Glomerular visceral epithelial cell (primary cell): ENCODE data around the gene HILPDA.
A peak's percentile ranks its signal among the peaks of the same experiment; 100 is the strongest.

ENCODE experiments used
- DNase-seq: peaks from one replicate; pipeline ENCODE4 v3.0.0-alpha.2; 2016; ENCODE audit errors: extremely low spot score

HILPDA gene, protein sequence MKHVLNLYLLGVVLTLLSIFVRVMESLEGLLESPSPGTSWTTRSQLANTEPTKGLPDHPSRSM

DNA sequence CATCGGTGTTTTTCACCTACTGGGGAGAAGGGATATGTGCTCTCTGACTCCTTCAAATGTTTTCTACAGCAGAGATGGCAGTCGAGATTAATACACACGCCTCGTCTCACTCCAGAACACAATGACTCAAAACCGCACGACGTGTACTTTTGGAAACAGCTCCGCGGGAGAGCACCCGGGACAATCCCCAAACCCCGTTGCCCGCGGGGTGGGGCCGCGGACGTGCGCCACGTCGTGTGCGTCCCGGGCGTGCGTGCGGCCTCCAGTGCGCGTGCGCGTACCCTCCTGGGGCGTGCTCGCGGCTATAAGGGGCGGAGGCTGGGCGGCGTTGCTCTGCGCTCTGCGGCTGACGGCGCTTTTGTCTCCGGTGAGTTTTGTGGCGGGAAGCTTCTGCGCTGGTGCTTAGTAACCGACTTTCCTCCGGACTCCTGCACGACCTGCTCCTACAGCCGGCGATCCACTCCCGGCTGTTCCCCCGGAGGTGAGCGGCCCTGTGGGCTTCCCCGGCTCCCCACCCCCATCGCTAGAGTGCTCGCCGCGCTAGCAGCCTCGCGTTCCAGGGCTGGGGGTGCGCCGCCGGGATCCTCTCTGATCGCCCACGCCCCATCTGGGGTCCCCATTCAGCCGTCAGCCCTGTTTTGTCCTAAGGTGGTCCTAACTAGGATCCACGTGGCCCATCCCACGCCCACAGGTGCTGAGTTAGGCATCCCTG is at the start of gene HILPDA:
Gene HILPDA (plus strand): TSS at position 336 of the 712 bp plus-strand sequence. CDS start 1,391 bp downstream, outside the sequence.
- peak; percentile 97 for DNase-seq

DNA sequence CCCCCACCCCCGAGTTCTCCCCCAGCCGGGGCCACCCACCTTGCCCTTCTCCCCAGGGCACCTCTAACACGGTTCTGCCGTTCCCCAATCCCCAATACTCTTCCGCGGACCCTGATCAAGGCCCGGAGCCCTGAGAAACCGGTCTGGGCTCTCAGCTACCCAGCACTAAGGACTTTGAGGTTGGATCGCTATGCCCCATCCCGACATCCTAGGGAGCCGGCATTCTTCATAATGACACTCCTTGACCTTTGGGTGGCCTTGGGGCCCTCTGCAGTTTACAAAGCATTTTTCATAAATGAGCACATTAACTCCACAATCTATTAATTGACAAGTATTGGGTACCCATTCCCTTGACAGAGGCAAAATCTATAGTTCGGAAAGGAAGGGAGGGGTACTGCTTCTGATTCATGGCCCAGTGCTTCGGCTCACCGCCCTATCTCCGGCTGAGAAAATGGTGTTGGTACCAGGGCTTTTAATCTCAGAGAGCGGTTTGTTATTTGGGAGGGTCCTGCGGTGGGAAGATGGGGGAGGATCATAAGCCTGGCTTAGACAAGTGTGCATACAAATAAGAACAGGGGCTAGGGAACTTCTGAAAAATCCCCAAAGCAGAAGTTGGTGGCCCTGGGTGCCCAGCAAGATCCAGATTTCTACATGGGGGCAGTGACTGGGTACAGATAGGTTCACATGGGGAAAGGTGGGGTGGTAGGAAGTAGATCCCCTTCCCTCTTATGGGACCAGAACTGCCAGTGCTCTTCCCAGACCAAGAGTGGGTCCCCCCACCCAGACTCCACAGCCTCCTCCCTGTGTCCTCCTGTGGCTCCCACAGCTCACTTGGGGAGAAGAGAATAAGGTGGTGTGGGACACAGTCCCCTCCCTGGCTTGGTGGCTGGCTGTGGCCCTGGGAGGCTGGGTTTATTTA is 49.1 kb upstream of the HILPDA start:
- DNase-seq, result no peak

DNA sequence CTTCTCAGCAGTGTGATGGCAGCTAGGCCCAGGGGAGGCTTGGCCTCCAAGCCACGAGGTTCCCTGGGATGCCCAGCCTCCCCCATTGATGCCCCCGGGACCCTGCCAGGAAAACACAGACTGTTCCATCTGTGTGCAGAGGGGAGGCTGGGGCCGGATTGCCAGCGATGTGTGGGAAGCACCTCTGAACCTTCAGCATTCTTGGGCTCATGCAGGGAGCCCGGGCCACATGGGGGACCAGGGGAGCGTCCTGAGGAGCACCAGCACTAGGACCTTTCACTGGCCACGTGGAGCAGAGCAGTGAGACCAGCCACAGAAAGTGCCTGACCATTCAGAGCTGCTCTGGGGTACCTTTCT is 48.5 kb upstream of the HILPDA start:
- no peak for DNase-seq

DNA sequence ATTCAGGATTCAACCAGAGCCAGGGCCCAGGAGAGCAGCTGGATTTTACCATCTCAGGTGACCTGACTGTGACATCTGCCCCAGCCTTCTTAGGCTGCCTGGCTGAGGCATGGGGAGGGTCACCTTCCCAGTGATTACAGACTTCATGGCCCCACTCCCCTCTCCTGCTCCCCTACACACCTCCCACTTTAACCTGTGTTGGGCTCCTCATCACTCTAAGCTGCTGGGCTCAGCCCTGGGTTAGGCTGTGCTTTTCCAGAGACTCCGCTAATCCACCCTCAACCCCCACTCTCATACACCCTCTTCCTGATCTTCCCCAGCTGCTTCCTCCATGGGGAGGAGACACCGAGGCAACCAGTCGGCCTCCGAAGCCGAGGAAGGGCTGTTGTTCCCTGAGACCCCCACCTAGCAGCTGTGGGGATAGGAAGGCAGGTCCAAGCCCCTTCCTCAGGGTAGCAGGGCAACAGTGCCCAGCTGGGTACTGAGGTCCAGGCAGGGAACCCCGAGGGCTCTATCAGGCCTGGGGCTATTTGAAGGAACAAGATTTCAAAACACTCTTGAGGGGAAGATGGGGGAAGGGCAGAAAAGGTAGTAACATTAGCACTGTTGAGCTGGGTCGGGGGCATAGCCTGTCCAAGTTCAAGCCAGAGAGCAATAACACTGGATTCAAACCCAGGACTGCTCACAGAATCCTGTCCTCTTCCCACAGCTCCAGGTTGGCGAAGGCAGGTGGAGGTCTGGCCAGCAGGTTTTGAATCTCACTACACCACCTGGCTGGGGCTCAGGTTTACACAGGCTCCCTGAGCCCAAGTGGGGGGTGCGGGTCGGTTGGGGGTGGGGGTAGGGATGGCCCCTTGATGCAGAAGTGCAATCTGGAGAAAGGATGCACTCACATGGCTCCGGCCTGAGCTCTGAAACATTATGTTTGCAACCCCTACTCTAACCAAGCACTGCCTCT is 47.6 kb upstream of the HILPDA start:
- DNase-seq, result no peak

DNA sequence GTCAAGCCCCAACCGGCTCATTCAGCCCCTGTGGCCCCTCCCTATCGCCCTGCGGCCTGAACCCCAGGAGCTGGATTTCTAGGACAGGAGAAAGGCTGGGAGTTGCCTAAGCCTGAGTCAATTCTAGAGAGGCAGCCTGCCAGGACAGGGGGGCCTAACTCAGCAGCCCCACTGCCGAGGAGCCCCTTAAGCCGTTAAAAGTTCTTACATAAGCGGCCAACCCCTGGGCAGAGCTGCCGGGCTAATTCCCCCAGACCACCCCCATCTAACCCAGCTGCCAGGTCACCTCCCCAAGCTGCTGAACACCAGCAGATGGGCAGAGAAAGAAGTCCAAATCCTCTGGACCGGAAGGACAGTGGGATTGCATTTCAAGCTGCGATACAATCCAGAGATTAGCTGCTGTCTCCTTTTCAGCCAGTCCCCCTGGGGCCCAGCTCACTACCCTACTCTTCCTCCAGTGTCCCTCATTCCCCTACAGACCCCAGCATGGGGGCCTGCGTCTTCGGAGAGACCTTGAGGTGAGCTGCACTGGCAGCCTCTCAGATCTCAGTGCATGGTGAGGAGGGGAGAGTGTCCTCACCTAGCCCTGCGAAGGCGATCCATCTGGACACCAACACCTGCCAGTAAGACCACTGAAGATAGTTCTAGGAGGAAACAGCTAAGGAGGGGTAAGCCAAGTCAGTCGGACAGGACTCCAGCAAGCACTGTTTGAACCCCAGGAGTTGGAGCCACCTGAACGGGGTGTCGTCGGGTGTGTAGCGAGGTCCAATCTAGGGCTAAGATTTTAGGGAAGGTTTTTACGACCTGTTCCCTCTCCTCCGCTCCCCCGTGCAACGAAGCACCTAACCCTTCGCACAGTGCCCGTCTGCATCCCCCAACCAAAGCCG is 46.7 kb upstream of the HILPDA start:
- no peak for DNase-seq

DNA sequence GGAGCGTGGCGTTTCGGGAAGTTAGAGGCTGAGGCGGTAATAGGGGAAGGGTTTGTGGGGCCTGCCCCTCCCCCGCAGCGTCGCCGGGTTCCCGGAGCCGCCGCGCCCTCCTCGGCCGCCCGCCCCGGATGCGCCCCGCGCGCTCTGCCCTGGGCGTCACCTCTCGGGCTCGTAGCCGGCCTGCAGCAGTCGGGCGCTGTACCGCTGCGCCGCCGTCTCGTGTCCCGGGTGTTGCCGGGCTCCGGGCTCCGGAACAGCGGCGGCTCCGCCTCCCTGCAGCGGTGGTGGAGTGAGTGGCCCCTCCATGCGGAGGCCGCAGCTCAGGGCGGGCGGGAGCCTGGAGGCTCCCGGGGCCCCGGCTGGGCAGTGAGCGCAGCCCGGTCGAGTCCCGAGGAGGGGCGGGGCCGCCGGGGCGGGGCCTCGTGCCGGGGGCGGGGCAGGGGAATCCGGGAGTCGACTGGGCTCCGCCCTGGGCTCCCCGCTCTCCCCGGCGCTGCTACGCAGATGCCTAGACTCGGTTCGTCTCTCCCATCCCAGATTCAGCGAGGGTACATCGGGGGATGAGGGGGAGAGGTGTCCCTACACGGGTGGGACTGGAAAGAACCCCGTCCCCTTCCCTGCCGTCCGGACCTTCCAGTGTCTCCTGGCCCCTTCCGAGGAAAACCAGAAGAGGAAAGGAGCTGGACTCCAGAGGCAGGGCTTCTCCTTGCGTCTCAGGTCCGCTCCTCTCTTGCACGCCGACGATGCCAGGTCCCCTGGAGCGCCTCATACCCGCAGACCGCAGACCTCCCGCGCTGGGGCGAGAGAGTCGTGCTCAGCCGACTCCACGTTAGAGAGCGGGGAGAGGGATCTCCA is 45.9 kb upstream of the HILPDA start, which contains the start of gene IMPDH1:
Gene IMPDH1 (minus strand): TSS at position 387 of the 855 bp plus-strand sequence. CDS start 81 bp downstream, at position 306.
- DNase-seq, result peak; percentile 83

DNA sequence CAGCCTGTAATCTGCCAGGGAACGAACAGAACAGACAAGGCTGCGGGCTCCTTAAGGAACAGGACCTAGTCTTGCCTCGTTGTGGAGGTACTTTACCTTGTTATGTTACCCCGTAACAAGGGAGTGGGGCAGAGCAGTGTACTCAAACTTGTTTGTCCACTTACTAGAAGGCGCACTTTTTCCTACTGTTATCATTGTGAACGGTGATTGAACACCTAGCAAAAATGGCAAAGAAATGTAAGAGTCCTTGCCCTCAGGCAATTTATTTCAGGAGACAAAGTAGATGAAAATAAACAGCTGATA is 45.3 kb upstream of the HILPDA start:
- no peak for DNase-seq

DNA sequence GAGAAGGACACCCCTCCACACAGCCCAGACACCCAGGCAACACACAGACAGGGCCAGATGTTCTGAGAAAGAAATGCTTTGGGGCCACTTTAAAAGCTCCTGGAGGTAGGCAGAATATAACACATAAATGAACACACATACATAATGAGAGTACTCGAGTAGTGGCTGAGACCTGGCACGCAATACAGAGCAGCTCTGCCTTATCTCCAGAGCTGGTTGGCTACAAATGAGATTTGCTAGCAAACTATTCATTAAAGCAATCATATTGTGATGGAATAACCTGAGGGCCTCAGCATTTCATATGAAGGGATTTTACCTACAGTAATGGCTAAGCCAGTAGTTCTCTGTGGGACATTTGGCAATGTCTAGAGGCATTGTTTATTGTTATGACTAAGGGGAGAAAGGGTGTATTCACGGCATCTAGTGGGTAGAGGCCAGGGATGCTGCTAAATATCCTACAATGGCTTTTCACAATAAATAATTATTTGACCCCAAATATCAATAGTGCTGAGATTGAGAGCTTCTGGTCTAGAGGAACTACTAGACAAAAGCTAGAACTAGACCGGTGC is 40.4 kb upstream of the HILPDA start:
- no peak for DNase-seq

DNA sequence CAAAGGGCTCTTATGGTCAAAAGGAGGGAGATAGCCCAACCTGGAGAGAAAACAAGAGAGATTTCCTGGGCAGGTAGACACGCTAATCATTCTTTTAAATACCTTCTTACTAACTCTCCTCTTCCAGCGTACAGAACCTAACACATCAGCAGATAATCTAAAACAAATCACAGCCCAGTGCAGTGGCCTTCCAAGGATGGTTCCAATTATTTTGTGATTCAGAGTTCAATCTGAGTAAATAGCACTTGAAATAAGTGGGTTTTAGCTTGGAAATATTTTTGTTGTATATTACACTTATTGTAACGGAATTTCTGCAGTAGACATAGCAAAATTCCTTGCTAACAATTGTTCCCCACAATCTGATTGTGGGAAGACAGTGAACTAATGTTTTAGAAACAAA is 38.6 kb upstream of the HILPDA start:
- DNase-seq, result no peak

DNA sequence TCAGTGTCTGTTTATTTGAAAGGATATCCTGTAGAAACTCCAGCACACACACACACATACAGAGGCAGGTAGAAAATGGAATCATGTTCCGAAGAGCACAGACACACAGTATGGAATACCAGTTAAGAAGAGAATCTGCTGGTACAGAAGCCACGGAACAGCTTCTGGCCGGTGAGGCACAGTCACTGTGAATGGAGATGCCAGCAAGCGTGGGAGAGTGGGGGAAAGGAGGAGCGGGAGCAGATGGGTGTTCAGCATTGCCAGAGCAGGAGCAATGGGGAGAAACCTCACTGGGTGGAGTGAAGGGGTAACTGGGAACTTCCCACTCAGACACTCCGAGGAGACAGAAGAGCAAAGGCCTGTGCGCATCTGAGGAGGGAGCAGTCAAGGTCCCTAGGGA is 36.4 kb upstream of the HILPDA start:
- DNase-seq, result no peak

DNA sequence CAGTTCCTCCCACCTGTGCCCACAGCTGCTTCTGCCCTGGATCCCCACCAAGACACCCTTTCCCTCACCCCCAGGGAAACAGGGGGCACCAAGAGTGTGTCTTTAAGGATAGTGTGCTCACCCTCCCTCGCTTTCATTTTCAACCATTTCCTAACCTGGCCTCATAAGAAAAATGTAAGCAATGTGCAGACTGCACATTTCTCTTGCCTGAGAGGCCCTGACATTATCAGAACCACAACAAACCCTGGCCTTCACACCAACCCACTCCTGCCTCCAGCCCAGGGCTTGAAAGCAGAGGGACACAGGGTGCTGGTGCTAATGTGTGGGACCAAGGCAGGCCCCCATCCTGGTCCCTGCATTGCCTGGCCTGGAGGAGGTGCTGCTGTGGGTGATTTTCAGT is 34.9 kb upstream of the HILPDA start:
- no peak for DNase-seq

DNA sequence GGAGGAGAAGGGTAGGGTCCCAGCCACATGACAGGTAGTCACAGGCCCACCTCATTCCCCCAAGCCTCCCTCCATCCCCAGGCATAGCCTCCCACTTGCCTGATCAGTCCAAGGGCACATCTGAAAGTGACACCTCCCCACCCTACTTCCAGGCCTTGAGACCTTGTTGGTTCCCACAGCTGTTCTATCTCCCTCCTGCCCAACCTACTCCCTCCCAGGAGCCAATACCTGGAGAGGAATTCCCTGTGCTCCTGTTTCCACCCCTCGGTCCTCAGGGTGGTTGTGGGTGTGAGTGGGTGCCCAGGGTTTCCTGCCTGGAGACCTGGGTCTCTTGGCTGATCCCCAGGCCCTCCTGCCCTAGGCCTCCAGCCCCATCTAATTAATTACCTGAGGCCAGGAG is 34.3 kb upstream of the HILPDA start:
- DNase-seq, result no peak

DNA sequence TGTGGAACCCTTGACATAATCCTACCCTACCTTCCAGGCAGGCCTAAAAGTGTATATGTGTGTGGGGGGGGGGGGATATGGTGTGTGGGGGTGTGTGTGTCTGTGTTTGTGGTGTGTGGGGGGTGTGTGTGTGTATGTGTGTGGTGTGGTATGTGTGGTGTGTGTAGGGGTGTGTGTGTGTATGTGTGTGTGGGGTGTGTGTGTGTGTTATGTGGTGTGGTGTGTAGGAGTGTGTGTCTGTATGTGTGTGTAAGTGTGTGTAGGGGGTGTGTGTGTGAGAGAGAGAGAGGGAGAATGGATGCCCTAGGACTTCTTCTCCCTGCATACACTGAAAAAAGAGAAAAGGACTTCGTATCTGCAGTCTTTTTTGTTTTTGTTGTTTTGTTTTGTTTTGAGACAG is 33.6 kb upstream of the HILPDA start:
- no peak for DNase-seq

DNA sequence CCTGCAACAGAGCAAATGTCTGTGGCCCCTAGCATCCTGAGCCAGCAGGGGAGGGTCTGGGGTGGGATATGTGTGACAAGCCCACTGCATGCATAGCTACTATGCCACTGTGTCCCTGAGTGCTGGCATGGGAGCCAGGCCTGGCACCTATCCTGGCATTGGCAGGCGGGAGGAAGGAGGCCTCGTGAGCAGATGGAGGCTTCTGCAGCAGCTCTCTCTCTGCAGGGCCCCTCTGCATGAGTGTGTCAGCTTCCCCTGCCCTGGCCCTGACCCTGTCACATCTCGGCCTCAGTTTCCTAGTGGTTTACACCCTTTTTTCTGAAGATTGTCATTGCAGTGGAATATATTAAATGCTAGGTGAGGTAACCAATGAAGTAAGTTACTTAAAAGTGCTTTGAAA is 32.8 kb upstream of the HILPDA start:
- no peak for DNase-seq

DNA sequence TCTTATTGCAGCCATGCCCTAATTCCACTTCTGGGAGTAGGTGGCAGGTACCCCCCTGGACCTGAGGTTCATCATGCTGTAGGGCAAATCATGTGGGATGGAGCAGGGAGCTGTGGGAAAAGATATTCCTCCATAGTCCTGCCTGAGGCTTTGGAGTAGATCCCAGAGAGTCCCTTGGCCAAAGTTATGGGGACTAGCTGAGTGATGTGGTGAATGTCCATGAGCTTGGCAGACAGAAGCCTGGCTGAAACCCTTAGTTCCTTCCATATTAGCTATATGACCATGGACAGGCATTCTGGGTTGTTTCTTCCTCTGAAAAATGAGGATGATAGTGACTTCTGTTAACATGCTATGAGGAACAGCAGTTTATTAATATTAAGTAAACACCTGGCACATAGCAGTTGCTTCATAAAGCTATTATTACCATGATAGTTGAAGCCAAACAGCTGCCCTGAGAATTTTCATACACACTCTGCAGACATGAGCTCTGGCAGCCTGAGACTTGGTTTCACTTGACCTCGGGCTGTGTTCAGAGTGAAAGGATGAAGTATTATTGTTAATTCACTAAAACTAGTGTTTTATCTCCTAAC is 30.9 kb upstream of the HILPDA start:
- DNase-seq, result no peak

DNA sequence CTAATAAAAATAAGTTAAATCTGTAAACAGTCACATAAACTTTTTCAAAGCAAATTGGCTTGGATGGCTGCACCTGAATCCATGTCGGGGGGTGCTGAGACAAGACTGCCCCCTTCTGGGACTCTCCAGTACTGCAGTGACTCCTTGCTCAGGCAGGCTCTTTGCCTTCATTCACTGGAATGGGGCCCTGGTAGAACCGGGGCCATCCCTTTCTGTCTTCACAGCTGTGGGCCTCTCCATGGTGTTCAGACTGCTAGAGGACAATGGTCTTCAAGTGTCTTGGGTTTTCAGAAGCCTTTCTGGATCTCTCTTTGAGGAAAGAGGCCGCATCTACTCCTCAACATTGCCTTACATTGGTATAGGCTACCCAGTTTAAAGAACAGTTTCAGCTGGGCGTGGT is 29.8 kb upstream of the HILPDA start:
- peak; percentile 65 for DNase-seq

DNA sequence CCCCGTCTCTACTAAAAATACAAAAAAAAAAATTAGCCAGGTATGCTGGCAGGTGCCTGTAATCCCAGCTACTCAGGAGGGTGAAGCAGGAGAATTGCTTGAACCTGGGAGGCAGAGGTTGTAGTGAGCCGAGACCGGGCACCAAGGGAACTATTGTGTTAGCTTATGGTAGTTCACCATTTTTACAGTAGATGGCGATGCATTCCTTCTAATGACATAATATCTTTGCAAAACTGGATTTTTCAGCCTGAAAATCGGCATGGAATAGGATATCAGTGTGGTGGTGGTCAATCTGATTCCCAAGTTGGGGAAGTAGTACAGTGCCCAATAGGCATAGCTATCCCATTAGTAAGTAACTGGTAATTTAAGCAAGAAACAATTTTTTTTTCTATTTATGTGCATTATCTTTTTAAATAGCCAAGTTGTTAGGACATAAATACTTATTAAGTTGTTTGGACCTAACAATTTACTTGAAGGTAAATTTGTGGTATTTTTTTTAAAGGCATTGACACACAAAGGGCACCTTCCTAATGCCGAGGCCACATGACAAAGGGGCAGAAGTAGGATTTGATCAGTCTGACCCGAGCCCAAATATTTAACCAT is 28.3 kb upstream of the HILPDA start:
- DNase-seq, result peak; percentile 52

DNA sequence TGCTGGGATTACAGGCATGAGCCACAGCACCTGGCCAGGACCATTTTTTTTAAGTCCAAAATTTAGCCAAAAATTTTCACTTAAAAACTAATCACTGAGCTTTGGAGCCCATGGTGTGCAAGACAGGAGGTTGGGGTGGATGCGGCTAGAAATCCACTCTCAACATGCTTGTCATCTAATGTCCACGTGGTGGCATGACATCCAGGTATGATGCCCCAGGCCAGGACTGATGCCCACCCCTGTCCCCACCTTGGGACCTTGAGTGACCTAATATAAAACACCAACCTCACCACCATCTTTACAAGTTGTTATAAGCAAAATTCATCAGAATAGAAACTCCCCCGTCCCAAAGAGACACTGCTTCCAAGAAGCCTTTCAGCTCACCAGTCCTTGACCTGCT is 25.5 kb upstream of the HILPDA start:
- DNase-seq, result no peak

DNA sequence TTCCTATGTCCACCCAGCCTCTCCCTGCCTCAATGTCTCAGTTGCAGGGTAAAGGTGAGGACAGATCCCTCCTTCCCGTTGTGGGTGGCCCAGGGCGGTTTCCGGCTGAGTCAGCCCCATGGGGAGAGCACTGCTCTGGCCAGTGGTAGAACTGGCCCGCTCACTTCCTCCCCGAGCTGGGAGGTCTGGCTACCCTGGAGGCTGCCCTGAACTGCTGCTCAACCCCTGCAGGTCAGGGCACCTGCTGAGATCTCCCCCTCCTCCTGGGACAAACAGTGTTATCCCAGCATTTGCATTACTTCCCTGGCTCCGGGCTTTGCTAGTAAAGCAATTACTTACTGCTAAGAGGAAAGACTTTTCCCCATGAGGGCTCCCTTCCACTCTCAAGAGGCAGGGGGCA is 24.5 kb upstream of the HILPDA start:
- no peak for DNase-seq
